OCI-LY3 (cell line): ENCODE results near the gene CAPN10.

Source experiments
- H2AFZ ChIP-seq: fragments of 200-600, 300-600 bp; shearing (Covaris generic); 2 replicates; pipeline ENCODE4 v1.6.0; 2014; ENCODE audit warnings: antibody characterized with exemption, low read depth, low read length
- H3K27ac ChIP-seq: fragments of 200-600, 300-600 bp; sonication (generic); 2 replicates; pipeline ENCODE4 v1.5.1; 2014; ENCODE audit warnings: mild to moderate bottlenecking, low read length, moderate library complexity, mixed read lengths
- H3K27me3 ChIP-seq: fragments of 200-600, 300-600 bp; sonication (generic); 2 replicates; pipeline ENCODE4 v1.6.1; 2014; ENCODE audit warnings: low read depth, low read length, mixed read lengths
- H3K36me3 ChIP-seq: fragments of 200-600, 300-600 bp; sonication (generic); replicated peaks from 2 replicates; pipeline ENCODE3; 2014; ENCODE audit warnings: low read depth, low read length, mixed read lengths
- H3K4me1 ChIP-seq: fragments of 300-600, 200-600 bp; sonication (generic); 2 replicates; pipeline ENCODE4 v1.6.1; 2014; ENCODE audit warnings: low read length, mixed read lengths
- H3K4me2 ChIP-seq: fragments of 200-600, 300-600 bp; sonication (generic); 2 replicates; pipeline ENCODE4 v1.6.1; 2014; ENCODE audit warnings: low read length, mixed read lengths
- H3K4me3 ChIP-seq: fragments of 300-600, 200-600 bp; sonication (generic); 2 replicates; pipeline ENCODE4 v1.5.1; 2014; ENCODE audit warnings: antibody characterized with exemption, mild to moderate bottlenecking, low read length, moderate library complexity
- H3K79me2 ChIP-seq: fragments of 300-600, 200-600 bp; shearing (Covaris generic); 2 replicates; pipeline ENCODE4 v1.6.1; 2014; ENCODE audit warnings: mild to moderate bottlenecking, low read length, mixed read lengths
- H3K9ac ChIP-seq: fragments of 300-600, 200-600 bp; shearing (Covaris generic); 2 replicates; pipeline ENCODE4 v1.6.0; 2014; ENCODE audit warnings: mild to moderate bottlenecking, low read length, moderate library complexity
- H3K9me3 ChIP-seq: fragments of 200-600, 300-600 bp; shearing (Covaris generic); 2 replicates; pipeline ENCODE4 v1.6.1; 2014; ENCODE audit warnings: low read length, mixed read lengths; ENCODE audit not compliant: insufficient read depth
- H4K20me1 ChIP-seq: fragments of 200-600, 300-600 bp; sonication (generic); 2 replicates; pipeline ENCODE4 v1.6.1; 2016; ENCODE audit warnings: low read length, mixed read lengths; ENCODE audit not compliant: insufficient read depth
- CTCF ChIP-seq: fragments of 200-600, 300-600 bp; sonication (generic); IDR thresholded peaks from 2 replicates; pipeline ENCODE4 v1.5.1; 2014; ENCODE audit warnings: antibody characterized with exemption, low read length, low read depth
- EZH2phosphoT487 ChIP-seq: fragments of 200-600 bp; shearing (Covaris generic); IDR thresholded peaks from 2 replicates; pipeline ENCODE4 v1.6.1; 2018; ENCODE audit warnings: antibody characterized with exemption, mixed run types, low read depth

CAPN10 gene

GRCh38 chr2:240601061-240601830 lies 14.7 kb downstream of the CAPN10 start:
- Histone ChIP-seq H2AFZ (no peak overlapping the region), H3K4me1 (no peaks in the 10 kb centered on the region), H3K4me2 (no peak overlapping the region), H3K79me2 (no peaks in the 10 kb centered on the region), H3K4me3 (no peak overlapping the region), H3K36me3 (no peaks in the 10 kb centered on the region), H3K9ac (no peak overlapping the region), H3K27me3 (no peaks in the 10 kb centered on the region), H3K27ac (no peak overlapping the region), H4K20me1 (no peaks in the 10 kb centered on the region), H3K9me3 (no peaks in the 10 kb centered on the region)
- no peak for TF ChIP-seq EZH2phosphoT487
- TF ChIP-seq CTCF, result no peak

GRCh38 chr2:240601831-240602160 lies 15.3 kb downstream of the CAPN10 start:
- Histone ChIP-seq H3K4me1 (no peaks in the 10 kb centered on the region), H2AFZ (no peak overlapping the region), H3K4me2 (no peak overlapping the region), H3K27ac (no peak overlapping the region), H3K27me3 (no peaks in the 10 kb centered on the region), H4K20me1 (no peaks in the 10 kb centered on the region), H3K4me3 (no peak overlapping the region), H3K9ac (no peak overlapping the region), H3K9me3 (no peaks in the 10 kb centered on the region), H3K79me2 (no peaks in the 10 kb centered on the region), H3K36me3 (no peaks in the 10 kb centered on the region)
- TF ChIP-seq EZH2phosphoT487, result no peak
- no peak for TF ChIP-seq CTCF

GRCh38 chr2:240602266-240603050 lies 15.9 kb downstream of the CAPN10 start:
- Histone ChIP-seq H4K20me1 (no peaks in the 10 kb centered on the region), H3K4me3 (no peak overlapping the region), H3K4me2 (no peak overlapping the region), H3K36me3 (no peaks in the 10 kb centered on the region), H3K9me3 (no peaks in the 10 kb centered on the region), H3K27ac (no peak overlapping the region), H3K9ac (no peak overlapping the region), H2AFZ (no peak overlapping the region), H3K79me2 (no peaks in the 10 kb centered on the region), H3K27me3 (no peaks in the 10 kb centered on the region), H3K4me1 (no peaks in the 10 kb centered on the region)
- TF ChIP-seq CTCF, result no peak
- TF ChIP-seq EZH2phosphoT487, result no peak

- Histone ChIP-seq H3K4me3 (no peak overlapping the region), H3K9me3 (no peaks in the 10 kb centered on the region), H3K27ac (no peak overlapping the region), H3K4me1 (no peaks in the 10 kb centered on the region), H4K20me1 (no peaks in the 10 kb centered on the region), H3K79me2 (no peaks in the 10 kb centered on the region), H3K27me3 (no peaks in the 10 kb centered on the region), H2AFZ (no peak overlapping the region), H3K9ac (no peak overlapping the region), H3K36me3 (no peaks in the 10 kb centered on the region), H3K4me2 (no peak overlapping the region)
- no peak for TF ChIP-seq EZH2phosphoT487
These were observed 16.7 kb downstream of the CAPN10 start for GRCh38 chr2:240603081-240603835.
